ENCODE data around the gene GH2.

Gene GH2

GRCh38 chr17:63833741-63834373 is 47.9 kb downstream of the GH2 start:
- H3K36me3 ChIP-seq (ENCODE audit: control insufficient read depth in 1 of 2, insufficient read depth in 2 of 2, low read length in 2 of 2) = peaks cover 72 to 90% of the 10 kb centered on the region in 2 donors
- H3K4me1 ChIP-seq (ENCODE audit: control insufficient read depth in 1 of 2, insufficient read depth in 2 of 2, low read length in 2 of 2) = peaks cover 8 to 9% of the 10 kb centered on the region in 2 donors
- H3K9ac ChIP-seq (ENCODE audit: low read depth in 1 of 2, low read length in 2 of 2) = no peak overlapping the region
- no peak overlapping the region for H3K27ac ChIP-seq (ENCODE audit: low read depth, low read length)
- no peaks in the 10 kb centered on the region for H3K9me3 ChIP-seq (ENCODE audit: control insufficient read depth in 1 of 2, low read length in 2 of 2)
- no peaks in the 10 kb centered on the region for H3K27me3 ChIP-seq (ENCODE audit: control insufficient read depth in 1 of 2, insufficient read depth in 2 of 2, low read length in 2 of 2)
- H3K4me3 ChIP-seq (ENCODE audit: low read depth in 1 of 2, low read length in 2 of 2) = no peak overlapping the region

- Histone ChIP-seq H3K27me3 (ENCODE audit: control insufficient read depth in 1 of 2, insufficient read depth in 2 of 2, low read length in 2 of 2) (no peaks in the 10 kb centered on the region), H3K4me3 (ENCODE audit: low read depth in 1 of 2, low read length in 2 of 2) (no peak overlapping the region), H3K9ac (ENCODE audit: low read depth in 1 of 2, low read length in 2 of 2) (no peak overlapping the region), H3K27ac (ENCODE audit: low read depth, low read length) (no peak overlapping the region), H3K9me3 (ENCODE audit: control insufficient read depth in 1 of 2, low read length in 2 of 2) (no peaks in the 10 kb centered on the region), H3K36me3 (ENCODE audit: control insufficient read depth in 1 of 2, insufficient read depth in 2 of 2, low read length in 2 of 2) (peaks cover 73 to 93% of the 10 kb centered on the region in 2 donors), H3K4me1 (ENCODE audit: control insufficient read depth in 1 of 2, insufficient read depth in 2 of 2, low read length in 2 of 2) (peaks cover 9% of the 10 kb centered on the region in 2 donors)
Observed at GRCh38 chr17:63833026-63833740, 48.6 kb downstream of the GH2 start.

- no peak overlapping the region for H3K27ac ChIP-seq (ENCODE audit: low read depth, low read length)
- peaks cover 12 to 14% of the 10 kb centered on the region in 2 donors for H3K4me1 ChIP-seq (ENCODE audit: control insufficient read depth in 1 of 2, insufficient read depth in 2 of 2, low read length in 2 of 2)
- H3K9ac ChIP-seq (ENCODE audit: low read depth in 1 of 2, low read length in 2 of 2) = no peak overlapping the region
- no peak overlapping the region for H3K4me3 ChIP-seq (ENCODE audit: low read depth in 1 of 2, low read length in 2 of 2)
- no peaks in the 10 kb centered on the region for H3K9me3 ChIP-seq (ENCODE audit: control insufficient read depth in 1 of 2, low read length in 2 of 2)
- no peaks in the 10 kb centered on the region for H3K27me3 ChIP-seq (ENCODE audit: control insufficient read depth in 1 of 2, insufficient read depth in 2 of 2, low read length in 2 of 2)
- peaks cover 67 to 85% of the 10 kb centered on the region in 2 donors for H3K36me3 ChIP-seq (ENCODE audit: control insufficient read depth in 1 of 2, insufficient read depth in 2 of 2, low read length in 2 of 2)
Observed at GRCh38 chr17:63832455-63832854, 49.3 kb downstream of the GH2 start.

GRCh38 chr17:63832014-63832413 is 49.7 kb downstream of the GH2 start:
- peaks cover 65 to 81% of the 10 kb centered on the region in 2 donors for H3K36me3 ChIP-seq (ENCODE audit: control insufficient read depth in 1 of 2, insufficient read depth in 2 of 2, low read length in 2 of 2)
- no peak overlapping the region for H3K9ac ChIP-seq (ENCODE audit: low read depth in 1 of 2, low read length in 2 of 2)
- H3K4me1 ChIP-seq (ENCODE audit: control insufficient read depth in 1 of 2, insufficient read depth in 2 of 2, low read length in 2 of 2) = peaks cover 12 to 14% of the 10 kb centered on the region in 2 donors
- H3K4me3 ChIP-seq (ENCODE audit: low read depth in 1 of 2, low read length in 2 of 2) = no peak overlapping the region
- H3K27ac ChIP-seq (ENCODE audit: low read depth, low read length) = no peak overlapping the region
- no peaks in the 10 kb centered on the region for H3K27me3 ChIP-seq (ENCODE audit: control insufficient read depth in 1 of 2, insufficient read depth in 2 of 2, low read length in 2 of 2)
- no peaks in the 10 kb centered on the region for H3K9me3 ChIP-seq (ENCODE audit: control insufficient read depth in 1 of 2, low read length in 2 of 2)

GRCh38 chr17:63831505-63831904 is 50.2 kb downstream of the GH2 start:
- Histone ChIP-seq H3K9ac (ENCODE audit: low read depth in 1 of 2, low read length in 2 of 2) (no peak overlapping the region), H3K36me3 (ENCODE audit: control insufficient read depth in 1 of 2, insufficient read depth in 2 of 2, low read length in 2 of 2) (peaks cover 61 to 76% of the 10 kb centered on the region in 2 donors), H3K27ac (ENCODE audit: low read depth, low read length) (no peak overlapping the region), H3K27me3 (ENCODE audit: control insufficient read depth in 1 of 2, insufficient read depth in 2 of 2, low read length in 2 of 2) (no peaks in the 10 kb centered on the region), H3K4me1 (ENCODE audit: control insufficient read depth in 1 of 2, insufficient read depth in 2 of 2, low read length in 2 of 2) (peaks cover 12 to 14% of the 10 kb centered on the region in 2 donors), H3K4me3 (ENCODE audit: low read depth in 1 of 2, low read length in 2 of 2) (no peak overlapping the region), H3K9me3 (ENCODE audit: control insufficient read depth in 1 of 2, low read length in 2 of 2) (no peaks in the 10 kb centered on the region)

- Histone ChIP-seq H3K9me3 (ENCODE audit: control insufficient read depth in 1 of 2, low read length in 2 of 2) (no peaks in the 10 kb centered on the region), H3K4me1 (ENCODE audit: control insufficient read depth in 1 of 2, insufficient read depth in 2 of 2, low read length in 2 of 2) (peaks cover 16 to 18% of the 10 kb centered on the region in 2 donors), H3K4me3 (ENCODE audit: low read depth in 1 of 2, low read length in 2 of 2) (no peak overlapping the region), H3K27me3 (ENCODE audit: control insufficient read depth in 1 of 2, insufficient read depth in 2 of 2, low read length in 2 of 2) (no peaks in the 10 kb centered on the region), H3K36me3 (ENCODE audit: control insufficient read depth in 1 of 2, insufficient read depth in 2 of 2, low read length in 2 of 2) (peaks cover 60 to 71% of the 10 kb centered on the region in 2 donors), H3K27ac (ENCODE audit: low read depth, low read length) (no peak overlapping the region), H3K9ac (ENCODE audit: low read depth in 1 of 2, low read length in 2 of 2) (no peak overlapping the region)
Observed at GRCh38 chr17:63830904-63831491, 50.7 kb downstream of the GH2 start.

DNA sequence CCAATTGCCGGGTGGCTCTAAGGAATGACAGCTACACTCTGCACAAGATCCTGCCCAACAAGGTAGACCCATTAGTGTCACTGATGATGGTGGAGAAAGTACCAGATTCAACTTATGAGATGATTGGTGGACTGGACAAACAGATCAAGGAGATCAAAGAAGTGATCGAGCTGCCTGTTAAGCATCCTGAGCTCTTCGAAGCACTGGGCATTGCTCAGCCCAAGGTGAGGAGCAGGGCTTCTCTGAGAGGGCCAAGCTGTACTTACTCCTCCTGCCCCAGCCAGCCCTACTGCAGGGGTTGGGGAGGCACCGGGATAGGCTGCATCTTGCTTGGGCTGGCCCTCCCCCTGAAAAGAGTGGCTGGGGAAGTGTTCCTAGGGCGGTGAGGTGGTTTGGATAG is 51.5 kb downstream of the GH2 start:
- Histone ChIP-seq H3K4me1 (ENCODE audit: control insufficient read depth in 1 of 2, insufficient read depth in 2 of 2, low read length in 2 of 2) (peaks cover 22 to 23% of the 10 kb centered on the region in 2 donors), H3K27ac (ENCODE audit: low read depth, low read length) (no peak overlapping the region), H3K4me3 (ENCODE audit: low read depth in 1 of 2, low read length in 2 of 2) (no peak overlapping the region), H3K9me3 (ENCODE audit: control insufficient read depth in 1 of 2, low read length in 2 of 2) (no peaks in the 10 kb centered on the region), H3K27me3 (ENCODE audit: control insufficient read depth in 1 of 2, insufficient read depth in 2 of 2, low read length in 2 of 2) (no peaks in the 10 kb centered on the region), H3K36me3 (ENCODE audit: control insufficient read depth in 1 of 2, insufficient read depth in 2 of 2, low read length in 2 of 2) (peaks cover 59 to 71% of the 10 kb centered on the region in 2 donors), H3K9ac (ENCODE audit: low read depth in 1 of 2, low read length in 2 of 2) (no peak overlapping the region)
